Adrenal gland (tissue), 5 donors: Measurements from ENCODE around the gene RC3H1.
"Not testable (repeated sequence)": the region's sequence is repeated elsewhere in the genome, so short reads cannot be mapped to it uniquely, and the experiment has no call there.

Experiments
- CTCF ChIP-seq, 6 experiments: fragments of 450-650 bp in 4 of 6; fragments of 200-600 bp in 2 of 6; sonication (generic) in 1 of 6; IDR thresholded peaks; 1 replicate in 5 of 6; 2 replicates in 1 of 6; pipeline versions ENCODE4 v1.5.1 to v1.8.0; 2016 to 2021; ENCODE audit warnings: antibody characterized with exemption in 6 of 6, mild to moderate bottlenecking in 2 of 6, moderate library complexity in 1 of 6
- POLR2A ChIP-seq, 2 donors: fragments of 450-650 bp; IDR thresholded peaks; one replicate each; pipeline ENCODE4 v1.6.1; 2017; ENCODE audit warnings: antibody characterized with exemption in 2 of 2, mild to moderate bottlenecking in 2 of 2, moderate library complexity in 1 of 2
- donor health status: DM: no; HTN: no; CAD: no.

GRCh38 chr1:173965896-173966295 is 56.3 kb downstream of the RC3H1 start:
- not testable (repeated sequence) for TF ChIP-seq CTCF, POLR2A (IDR thresholded peaks at IDR 0.05)
